GM12891 (cell line): ENCODE data around the gene PEAK1.
"Not testable (repeated sequence)": the region's sequence is repeated elsewhere in the genome, so short reads cannot be mapped to it uniquely, and the experiment has no call there.

ENCODE experiments used
- DNase-seq: peaks from one replicate; pipeline ENCODE4 v3.0.0; 2011; ENCODE audit warnings: low spot score; ENCODE audit not compliant: insufficient read length
- FAIRE-seq: peaks from 2 replicates; lab custom pipeline; 2011; peaks lifted over from hg19 to GRCh38; lab: Jason Lieb, UNC
- PAX5 ChIP-seq: IDR thresholded peaks from 2 replicates; pipeline ENCODE4 v1.6.1; 2011; ENCODE audit warnings: low read length, moderate library complexity, mild to moderate bottlenecking; ENCODE audit not compliant: insufficient read depth, severe bottlenecking
- POLR2A ChIP-seq: IDR thresholded peaks from 2 replicates; pipeline ENCODE4 v1.6.1; 2011; ENCODE audit warnings: low read depth, low read length, control low read depth
- POLR2AphosphoS5 ChIP-seq: IDR thresholded peaks from 2 replicates; pipeline ENCODE4 v1.6.1; 2011; ENCODE audit warnings: low read depth, low read length, control low read depth
- POU2F2 ChIP-seq: IDR thresholded peaks from 2 replicates; pipeline ENCODE4 v1.6.1; 2011; ENCODE audit warnings: low read depth, mild to moderate bottlenecking, control low read depth, low read length, moderate library complexity
- SPI1 ChIP-seq: IDR thresholded peaks from 2 replicates; pipeline ENCODE4 v1.6.1; 2011; ENCODE audit warnings: low read depth, low read length, control low read depth
- TAF1 ChIP-seq: IDR thresholded peaks from 2 replicates; pipeline ENCODE4 v1.6.1; 2011; ENCODE audit warnings: low read depth, low read length, control low read depth

PEAK1 gene

GRCh38 chr15:77186594-77187011 lies 233.3 kb downstream of the PEAK1 start:
- FAIRE-seq (peak; percentile 83), DNase-seq (no peak)
- TF ChIP-seq TAF1 (no peak), SPI1 (no peak), PAX5 (no peak), POLR2AphosphoS5 (no peak), POLR2A (no peak), POU2F2 (no peak)

GRCh38 chr15:77185242-77185785 lies 234.6 kb downstream of the PEAK1 start:
- FAIRE-seq, result peak; percentile 82
- TF ChIP-seq POU2F2 (no peak), SPI1 (peak; percentile 70)
- no peak for DNase-seq

- FAIRE-seq, DNase-seq: not testable (repeated sequence)
These were observed 235.6 kb downstream of the PEAK1 start for GRCh38 chr15:77184352-77184751.

- no peak for DNase-seq
These were observed 236.8 kb downstream of the PEAK1 start for GRCh38 chr15:77183066-77183465.

GRCh38 chr15:77181305-77182074 lies 238.4 kb downstream of the PEAK1 start:
- FAIRE-seq, result peak; percentile 92
- DNase-seq, result no peak
- TF ChIP-seq TAF1, result no peak
- peak; percentile 96 for TF ChIP-seq SPI1
- TF ChIP-seq PAX5, result no peak
- no peak for TF ChIP-seq POLR2AphosphoS5
- no peak for TF ChIP-seq POLR2A
- TF ChIP-seq POU2F2, result no peak

More at GRCh38 chr15:77183066-77183465, 236.8 kb downstream of the PEAK1 start:
- peak; percentile 61 for FAIRE-seq
- TF ChIP-seq POLR2AphosphoS5 (no peak), POU2F2 (peak; percentile 78)

GRCh38 chr15:77180757-77181156 lies 239.1 kb downstream of the PEAK1 start:
- no peak for FAIRE-seq
- DNase-seq, result no peak
- TF ChIP-seq POLR2AphosphoS5 (no peak), POU2F2 (no peak), PAX5 (no peak), TAF1 (no peak), SPI1 (no peak), POLR2A (no peak)

GRCh38 chr15:77180270-77180669 lies 239.6 kb downstream of the PEAK1 start:
- TF ChIP-seq POLR2AphosphoS5 (no peak), POU2F2 (no peak), POLR2A (no peak), PAX5 (no peak), TAF1 (no peak), SPI1 (no peak)
- peak; percentile 59 for FAIRE-seq
- DNase-seq, result no peak

GRCh38 chr15:77179541-77179998 lies 240.3 kb downstream of the PEAK1 start:
- FAIRE-seq, result peak; percentile 84
- no peak for DNase-seq
- TF ChIP-seq POLR2AphosphoS5 (no peak), TAF1 (no peak), POLR2A (no peak), SPI1 (no peak), POU2F2 (no peak), PAX5 (no peak)

GRCh38 chr15:77178411-77178810 lies 241.5 kb downstream of the PEAK1 start:
- DNase-seq (no peak), FAIRE-seq (no peak)
- TF ChIP-seq POLR2AphosphoS5 (no peak), TAF1 (no peak), POU2F2 (no peak), SPI1 (no peak), POLR2A (no peak), PAX5 (no peak)

- not testable (repeated sequence) for DNase-seq, FAIRE-seq
These were observed 243.8 kb downstream of the PEAK1 start for GRCh38 chr15:77176148-77176547.
